T follicular helper cell (primary cell): ENCODE data around the gene LNP1.
"Not testable (repeated sequence)": the region's sequence is repeated elsewhere in the genome, so short reads cannot be mapped to it uniquely, and the experiment has no call there.

Source experiments
- DNase-seq: peaks from one replicate; pipeline ENCODE4 v3.0.0-alpha.2; 2020; ENCODE audit warnings: low read depth

The LNP1 gene

DNA sequence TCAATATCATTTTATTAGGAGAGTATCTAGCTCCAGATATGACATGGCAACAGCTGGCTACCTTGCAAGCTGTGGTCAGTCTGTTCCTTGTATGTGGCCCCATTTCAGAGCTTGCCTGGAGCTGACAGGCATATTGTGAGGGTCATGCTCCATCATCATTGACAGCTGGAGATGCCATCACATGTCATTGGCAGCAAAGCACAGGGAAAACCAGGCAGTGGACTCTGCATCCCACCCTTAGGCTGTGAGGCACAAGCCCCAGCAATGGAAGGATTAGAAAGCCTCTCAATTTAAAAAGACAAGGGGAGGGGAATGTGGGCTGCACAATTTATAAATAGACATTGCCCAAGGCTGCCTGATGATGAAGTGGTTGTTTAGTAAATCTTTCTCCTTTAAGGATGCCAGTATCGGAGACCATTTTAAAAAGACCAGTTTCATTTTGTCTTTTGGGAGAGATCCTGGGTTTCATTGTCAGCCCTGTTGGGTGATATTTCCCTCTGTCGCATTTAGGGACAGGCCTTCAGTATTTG lies 27.9 kb downstream of the LNP1 start:
- DNase-seq, result no peak

DNA sequence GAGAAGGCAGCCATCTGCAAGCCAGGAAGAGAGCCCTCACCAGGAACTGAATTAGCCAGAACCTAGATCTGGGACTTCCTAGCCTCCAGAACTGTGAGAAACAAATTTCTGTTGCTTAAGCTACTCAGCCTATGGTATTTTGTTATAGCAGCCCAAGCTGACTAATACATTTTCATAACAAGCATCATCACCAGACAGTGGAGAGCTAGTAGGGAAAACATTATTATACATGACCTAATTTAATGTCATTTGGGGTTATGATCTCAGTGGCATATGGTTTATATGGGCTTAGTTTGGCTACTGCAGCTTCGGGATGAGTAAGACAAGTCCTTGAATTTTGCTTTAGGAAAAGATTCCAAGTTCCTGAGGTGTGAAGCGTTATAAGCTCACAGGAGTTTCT lies 35.6 kb downstream of the LNP1 start:
- no peak for DNase-seq

DNA sequence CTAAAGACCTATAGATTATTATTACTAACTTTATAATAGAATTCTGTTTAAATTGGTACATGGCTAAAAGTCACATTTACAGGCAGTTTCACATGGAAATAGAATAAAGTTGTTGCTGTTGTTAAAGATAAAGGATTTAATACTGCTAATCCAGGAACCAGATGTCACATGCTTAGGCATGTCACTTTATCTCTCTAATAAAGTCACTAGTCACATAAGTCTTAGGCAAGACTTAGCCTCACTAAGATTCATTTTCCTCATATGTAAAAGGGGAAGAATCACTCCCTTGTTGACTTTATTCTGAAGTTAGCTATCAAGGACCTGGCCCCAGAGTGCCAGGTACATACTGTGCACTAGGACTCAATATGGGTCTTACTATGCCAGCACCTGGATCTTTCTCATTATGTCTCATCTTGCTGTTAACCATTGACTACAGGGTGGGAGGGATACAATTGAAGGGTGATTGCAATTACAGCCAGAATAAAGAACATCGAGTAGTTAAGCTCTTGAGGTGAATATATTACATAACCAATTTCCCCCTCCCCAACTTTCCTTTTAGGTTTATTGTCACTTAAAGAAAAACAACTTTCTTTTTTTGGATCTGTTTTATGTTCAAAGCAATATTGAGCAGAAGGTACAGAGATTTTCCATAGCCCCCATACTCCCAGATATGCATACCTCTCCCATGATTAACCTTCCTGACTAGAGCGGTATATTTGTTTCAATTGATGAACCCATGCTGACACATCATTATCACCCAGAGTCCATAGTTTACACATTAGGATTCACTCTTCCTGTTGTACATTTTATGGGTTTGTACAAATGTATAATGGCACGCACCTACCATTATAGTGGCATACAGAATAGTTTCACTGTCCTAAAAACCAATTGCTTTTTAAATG lies 36.6 kb downstream of the LNP1 start:
- DNase-seq, result no peak

DNA sequence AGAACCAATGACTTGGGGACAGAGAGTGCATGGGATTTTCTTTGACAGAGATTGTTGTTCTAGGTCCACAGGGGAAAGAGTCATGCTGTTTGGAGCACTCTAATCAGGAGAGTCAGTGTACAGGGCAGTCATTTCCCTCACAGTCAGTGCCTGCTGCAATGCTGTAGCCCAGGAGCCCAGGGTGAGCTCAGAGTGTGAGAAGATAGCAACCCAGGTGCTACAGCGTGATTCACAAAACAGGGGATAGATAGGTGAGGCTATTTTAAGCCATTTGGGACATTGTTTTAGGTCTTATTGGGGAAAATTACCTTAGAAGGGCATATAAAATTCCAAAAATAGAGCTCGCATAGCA lies 37.3 kb downstream of the LNP1 start:
- no peak for DNase-seq

DNA sequence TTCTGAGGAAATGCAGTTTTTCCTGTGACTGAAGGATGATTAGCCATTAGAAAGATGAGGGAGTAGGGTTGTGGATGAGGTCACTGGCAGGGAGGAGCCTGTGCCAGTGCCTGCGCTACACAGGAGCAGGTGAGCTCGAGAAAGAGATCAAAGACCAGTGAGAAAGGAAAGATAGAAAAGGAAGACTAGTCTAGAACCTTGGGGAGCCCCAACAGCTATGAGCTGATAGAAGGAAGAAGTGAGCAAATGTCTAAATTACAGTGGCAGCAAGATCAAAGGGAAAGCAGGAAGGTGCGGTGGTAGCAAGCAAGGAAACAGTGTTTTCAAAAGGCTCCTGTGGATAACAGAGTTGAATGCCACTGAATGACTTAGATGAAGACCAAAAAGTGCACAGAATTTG lies 39.6 kb downstream of the LNP1 start:
- DNase-seq, result no peak

DNA sequence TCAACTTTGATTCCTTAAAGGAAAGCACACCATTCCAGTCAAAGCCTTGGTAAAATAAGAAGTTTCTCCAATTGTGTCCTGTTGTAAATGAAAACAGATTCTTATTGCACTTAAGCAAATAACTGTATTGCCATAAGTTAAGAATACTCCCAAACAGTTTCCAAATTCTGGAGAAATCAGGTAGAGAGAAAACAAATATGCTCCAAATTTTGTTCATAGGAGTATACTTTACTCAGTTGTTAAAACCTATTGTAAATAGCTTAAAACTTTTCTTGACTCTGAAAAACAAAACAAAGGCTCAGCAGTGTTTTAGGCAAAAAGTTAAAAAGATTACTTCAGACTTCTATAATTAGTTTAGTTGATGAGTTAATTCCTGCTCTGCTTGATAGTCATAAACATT lies 42.4 kb downstream of the LNP1 start:
- DNase-seq, result no peak

DNA sequence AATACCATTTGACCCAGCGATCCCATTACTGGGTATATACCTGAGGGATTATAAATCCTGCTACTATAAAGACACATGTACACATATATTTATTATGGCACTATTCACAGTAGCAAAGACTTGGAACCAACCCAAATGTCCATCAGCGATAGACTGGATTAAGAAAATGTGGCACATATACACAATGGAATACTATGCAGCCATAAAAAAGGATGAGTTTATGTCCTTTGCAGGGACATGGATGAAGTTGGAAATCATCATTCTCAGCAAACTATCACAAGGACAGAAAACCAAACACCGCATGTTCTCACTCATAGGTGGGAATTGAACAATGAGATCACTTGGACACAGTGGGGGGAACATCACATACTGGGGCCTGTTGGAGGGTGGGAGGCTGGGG lies 45.7 kb downstream of the LNP1 start:
- DNase-seq, result not testable (repeated sequence)

DNA sequence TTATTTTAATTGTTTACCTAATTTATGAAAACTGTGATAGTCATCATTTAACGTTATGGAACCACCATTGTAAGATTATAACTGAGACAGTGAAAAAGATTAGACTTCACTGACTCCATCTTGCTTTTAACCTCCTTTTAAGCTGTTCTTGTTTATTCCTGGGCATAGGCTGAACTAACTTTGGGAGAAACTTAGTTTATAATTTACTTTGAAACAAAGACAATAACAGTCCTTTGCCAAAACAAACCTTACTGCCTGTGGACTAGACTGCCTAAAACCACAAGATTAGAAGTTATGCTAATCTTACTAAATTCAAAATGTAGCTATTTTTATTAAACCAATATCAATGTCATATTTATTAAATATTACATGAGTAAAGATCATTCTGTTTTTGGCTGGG lies 46.7 kb downstream of the LNP1 start:
- no peak for DNase-seq

DNA sequence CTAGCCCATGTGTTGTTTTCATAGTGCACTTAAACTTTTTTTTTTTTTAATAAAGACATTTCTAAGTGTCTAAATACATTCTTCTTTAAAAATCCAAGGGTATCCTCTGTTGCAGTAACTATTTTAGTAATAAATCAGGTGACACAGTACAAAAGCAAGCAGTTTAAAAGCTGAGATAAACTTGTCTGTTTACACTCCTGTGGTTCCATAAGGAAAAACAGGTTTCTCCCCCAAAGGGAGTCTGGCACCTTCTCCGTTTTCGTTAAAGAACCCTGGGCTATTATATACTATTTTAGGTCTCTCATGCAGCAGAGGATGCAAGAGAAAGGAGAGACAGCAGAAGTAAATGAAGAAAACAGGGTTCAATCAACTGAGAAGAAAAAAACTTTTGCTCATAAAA lies 47.9 kb downstream of the LNP1 start:
- DNase-seq, result no peak

DNA sequence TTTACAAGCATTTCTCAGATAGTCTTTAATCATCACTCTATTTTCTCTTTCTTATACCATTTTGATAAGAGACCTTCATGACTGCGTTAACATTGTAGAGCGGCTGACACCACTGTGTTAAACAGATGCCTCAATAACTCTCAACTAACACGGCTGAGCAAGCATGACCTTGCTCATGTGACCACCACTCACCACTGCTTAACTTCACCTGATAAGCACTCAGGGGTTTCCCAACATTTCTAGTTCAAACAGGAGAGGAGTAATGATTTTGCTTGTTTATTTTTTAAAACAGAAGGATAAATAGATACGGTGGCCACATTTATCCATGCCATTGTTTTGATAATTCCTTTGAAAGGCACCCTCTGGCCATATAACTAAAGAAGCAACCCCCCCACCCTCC lies 53.3 kb downstream of the LNP1 start:
- no peak for DNase-seq

DNA sequence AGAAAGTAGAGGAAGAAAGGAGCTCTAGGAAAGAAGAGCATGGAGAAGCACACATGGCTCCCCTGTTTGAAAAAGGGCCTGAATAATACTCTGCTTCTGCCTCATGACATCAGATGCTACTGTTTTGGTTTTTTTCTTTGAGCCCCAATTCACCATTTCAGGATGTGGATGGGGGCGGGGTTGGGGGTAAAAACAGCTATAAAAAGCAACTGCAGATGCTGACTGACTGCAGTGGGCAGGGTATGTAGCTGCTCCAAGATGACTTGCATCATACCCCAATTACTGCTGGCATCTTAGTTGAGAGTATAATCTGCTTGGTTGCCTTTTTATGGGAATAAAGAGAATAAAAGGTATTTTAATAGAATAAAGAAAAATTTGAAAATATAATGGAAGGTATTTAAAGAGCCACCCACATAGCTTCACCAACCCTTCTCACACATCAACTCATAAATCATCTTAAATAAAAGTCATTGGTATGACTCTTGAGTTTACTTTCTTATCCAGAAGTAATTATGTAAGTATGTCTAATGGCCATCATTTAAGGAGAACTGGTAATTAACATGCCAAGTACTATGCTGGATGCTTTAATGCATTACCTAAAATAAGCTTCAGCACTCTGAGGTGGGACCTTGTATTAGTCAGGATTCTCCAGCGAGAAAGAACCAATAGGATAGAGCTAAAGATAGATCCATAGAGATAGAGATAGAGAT lies 54.7 kb downstream of the LNP1 start:
- DNase-seq, result no peak

DNA sequence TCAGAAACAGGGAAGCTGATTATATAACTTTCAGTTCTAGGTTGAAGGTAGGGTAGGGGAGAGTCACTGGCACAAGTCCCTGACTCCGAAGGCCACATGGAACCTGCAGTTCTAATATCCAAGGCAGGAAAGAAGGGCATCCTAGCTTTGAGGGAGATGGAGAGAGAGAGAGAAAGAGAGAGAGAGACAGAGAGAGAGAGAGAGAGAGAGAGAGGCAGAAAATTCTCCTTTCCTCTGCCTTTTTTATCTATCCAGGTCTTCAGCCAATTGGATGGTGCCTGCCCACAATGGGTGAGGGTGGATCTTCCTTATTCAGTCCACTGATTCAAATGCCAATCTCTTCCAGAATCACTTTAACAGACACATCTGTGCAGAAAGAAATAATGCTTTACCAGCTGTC lies 55.4 kb downstream of the LNP1 start:
- no peak for DNase-seq

DNA sequence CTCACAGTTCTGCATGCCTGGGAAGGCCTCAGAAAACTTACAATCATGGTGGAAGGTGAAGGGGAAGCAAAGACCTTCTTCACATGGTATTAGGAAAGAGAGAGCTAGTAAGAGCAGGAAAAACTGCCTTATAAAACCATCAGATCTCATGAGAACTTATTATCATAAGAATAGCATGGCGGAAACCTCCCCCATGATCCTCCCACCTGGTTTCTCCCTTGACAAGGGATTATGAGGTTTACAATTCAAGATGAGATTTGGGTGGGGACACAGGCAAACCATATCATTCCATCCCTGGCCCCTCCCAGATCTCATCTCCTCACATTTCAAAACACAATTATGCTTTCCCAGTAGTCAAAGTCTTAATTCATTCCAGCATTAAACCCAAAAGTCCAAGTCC lies 56.5 kb downstream of the LNP1 start:
- no peak for DNase-seq

DNA sequence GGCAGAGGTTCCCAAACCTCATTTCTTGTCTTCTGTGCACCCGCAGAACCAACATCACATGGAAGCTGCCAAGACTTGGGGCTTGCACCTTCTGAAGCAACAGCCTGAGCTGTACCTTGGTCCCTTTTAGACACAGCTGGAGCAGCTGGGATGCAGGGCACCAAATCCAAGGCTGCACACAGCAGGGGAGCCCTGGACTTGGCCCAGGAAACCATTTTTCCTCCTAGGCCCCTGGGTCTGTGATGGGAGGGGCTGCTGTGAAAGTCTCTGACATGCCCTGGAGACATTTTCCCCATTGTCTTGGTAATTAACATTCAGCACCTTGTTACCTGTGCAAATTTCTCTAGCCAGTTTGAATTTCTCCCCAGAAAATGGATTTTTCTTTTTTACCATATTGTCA lies 57.5 kb downstream of the LNP1 start:
- no peak for DNase-seq

DNA sequence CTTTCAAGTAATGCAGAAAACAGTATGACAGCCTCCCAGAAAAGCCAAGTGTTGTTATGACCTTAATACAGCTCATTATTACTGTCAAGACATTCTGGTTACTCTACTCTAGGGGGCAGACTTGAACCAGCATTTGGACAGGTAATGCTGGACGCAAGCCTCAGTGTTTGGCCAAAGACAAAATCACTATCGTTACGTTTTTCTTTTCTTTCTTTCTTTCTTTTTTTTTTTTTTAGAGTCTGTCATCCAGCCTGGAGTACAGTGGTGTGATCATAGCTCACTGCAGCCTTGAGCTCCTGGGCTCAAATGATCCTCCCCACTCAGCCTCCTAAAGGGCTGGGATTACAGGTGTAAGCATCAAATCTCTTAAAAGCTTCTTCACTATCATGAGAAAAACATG lies 61.7 kb downstream of the LNP1 start:
- no peak for DNase-seq

DNA sequence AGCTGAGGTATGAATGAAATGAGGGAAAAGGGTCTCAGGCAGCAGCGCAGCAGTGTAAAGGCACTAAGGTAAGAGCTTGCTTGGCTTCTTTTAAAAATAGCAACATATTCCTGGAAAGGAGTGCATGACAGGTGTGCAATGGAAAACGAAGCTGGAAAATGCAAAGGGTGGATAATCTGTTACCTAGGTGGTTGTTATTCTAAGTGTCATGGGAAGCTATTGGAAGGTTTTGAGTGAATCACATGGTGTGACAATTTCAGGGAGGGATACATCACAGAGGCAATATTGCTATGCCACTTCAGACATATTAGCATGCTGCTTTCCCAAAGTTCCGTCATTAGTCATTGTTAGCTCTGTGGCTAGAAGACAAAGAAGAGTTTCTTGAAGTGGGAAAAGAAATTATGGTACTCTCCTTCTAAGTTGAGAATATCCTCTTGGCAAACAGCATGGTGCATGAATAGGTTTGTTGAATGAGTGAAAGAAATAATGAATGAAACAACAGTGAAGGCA lies 62.4 kb downstream of the LNP1 start:
- DNase-seq, result no peak

DNA sequence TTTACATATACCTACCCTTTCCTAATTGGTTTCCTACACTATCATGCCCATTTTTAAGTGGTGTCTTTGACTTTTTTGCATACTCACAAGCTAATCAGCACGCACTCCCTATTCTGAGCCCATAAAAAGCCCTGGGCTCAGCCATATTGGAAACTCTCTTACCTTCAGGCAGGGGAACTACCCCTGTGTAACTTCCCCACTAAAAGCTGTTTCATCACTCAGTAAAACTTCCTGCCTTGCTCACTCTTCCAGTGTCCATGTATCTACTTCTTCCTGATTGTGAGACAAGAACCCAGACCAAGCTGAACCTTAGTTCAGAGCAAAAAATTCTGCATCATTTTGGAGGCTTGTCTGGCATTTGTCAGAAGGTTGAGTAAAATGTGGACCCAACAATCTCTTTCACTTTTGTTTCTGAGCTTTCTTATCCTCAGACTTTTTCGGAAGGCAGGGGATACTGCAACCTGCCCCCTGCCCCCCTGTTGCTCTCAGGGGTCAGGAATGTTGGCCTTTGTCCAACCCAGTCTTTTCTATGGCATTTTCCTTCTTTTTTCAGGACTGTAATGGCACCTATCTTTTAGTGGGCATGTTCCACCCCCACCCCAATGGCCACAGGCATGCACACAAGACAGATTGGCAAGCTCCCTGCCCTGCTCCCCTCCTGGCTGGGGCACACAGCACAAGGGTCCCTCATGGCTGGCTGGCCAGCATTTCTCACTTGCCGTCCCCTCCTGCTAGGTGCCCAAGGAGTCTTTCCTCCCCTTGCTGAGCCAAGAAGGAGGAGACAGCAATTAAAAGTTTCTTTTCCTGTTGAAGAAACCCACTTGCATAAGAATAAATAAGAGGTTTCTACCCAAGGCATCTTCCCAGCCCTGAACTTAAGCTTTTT lies 64.8 kb downstream of the LNP1 start:
- DNase-seq, result no peak

DNA sequence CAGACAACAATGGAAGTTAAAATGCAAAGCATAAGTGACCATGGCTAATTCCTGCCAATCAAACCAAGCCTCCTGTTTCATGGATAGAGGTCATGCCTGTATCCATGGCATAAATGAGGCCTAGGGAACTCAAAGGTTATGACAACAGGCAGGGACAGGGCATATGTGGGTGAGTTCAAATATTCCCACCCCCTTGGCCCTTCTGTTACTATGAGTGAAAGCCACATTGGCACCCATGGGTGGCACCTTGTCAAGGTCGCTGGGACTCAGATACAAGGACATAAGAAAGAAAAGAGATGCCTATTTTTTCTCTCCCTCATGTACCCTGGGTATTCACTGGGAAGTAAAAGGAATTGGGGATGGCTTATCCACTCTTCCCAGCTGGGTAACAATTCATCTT lies 65.8 kb downstream of the LNP1 start:
- DNase-seq, result no peak

DNA sequence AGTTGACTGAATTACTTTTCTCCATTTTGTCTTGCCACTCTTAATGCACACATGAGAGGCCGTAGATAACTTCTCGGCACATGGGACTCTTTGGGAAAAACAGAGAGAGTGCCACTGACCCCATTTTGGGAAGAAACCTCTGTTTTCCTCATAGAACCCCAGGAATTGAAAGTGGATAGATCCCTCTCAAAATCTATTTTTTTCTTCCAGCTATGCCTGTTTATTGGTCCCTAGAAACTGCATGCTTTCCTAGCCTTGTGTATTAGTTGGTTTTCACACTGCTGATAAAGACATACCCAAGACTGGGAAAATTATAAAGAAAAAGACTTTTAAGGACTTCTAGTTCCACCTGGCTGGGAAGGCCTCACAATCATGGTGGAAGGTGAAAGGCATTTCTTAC lies 67.3 kb downstream of the LNP1 start:
- DNase-seq, result no peak

DNA sequence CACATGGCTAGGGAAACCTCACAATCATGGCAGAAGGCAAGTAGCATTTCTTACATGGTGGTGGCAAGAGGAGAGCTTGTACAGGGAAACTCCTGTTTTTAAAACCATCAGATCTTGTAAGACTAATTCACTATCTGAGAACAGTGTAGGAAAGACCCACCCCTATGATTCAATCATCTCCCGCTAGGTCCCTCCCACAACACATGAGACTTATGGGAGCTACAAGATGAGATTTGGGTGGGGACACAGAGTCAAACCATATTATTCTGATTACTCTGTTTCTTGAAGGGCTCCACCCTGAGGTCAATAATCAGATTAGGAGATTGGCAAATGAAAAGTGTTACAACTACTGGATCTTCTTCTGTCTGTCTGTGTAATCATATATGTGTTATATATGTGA lies 69.6 kb downstream of the LNP1 start:
- no peak for DNase-seq

DNA sequence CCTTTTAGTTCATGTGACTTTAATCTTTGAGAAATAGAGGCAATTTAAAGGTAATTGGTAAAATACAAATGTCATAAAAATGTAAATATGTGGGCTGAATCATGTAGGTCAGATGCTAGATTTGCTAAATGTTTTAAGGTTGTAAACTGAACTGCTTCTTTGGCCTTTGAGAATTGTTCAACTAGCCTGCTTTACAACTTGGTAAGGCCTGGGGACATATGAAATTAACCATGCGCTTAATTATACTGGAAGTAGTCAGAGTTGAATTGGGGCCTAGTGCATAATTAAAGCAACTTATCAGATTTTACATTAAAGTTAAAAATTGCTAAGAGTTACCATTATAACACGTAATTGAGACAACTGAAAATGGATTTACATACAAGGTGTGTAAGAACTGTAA lies 70.1 kb downstream of the LNP1 start:
- no peak for DNase-seq

DNA sequence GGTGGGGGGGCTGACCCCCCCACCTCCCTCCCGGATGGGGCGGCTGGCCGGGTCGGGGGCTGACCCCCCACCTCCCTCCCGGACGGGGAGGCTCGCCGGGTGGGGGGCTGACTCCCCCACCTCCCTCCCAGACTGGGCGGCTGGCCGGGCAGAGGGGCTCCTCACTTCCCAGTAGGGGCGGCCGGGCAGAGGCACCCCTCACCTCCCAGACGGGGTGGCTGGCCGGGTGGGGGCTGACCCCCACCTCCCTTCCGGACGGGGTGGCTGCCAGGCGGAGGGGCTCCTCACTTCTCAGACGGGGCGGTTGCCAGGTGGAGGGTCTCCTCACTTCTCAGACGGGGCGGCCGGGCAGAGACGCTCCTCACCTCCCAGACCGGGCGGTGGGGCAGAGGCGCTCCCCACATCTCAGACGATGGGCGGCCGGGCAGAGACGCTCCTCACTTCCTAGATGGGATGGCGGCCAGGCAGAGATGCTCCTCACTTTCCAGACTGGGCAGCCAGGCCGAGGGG lies 76.6 kb downstream of the LNP1 start:
- not testable (repeated sequence) for DNase-seq
